AG09319 (cell line): ENCODE data around the gene NPY2R.

Experiments used
- DNase-seq: peaks from one replicate; pipeline ENCODE4 v3.0.0-alpha.2; 2010; ENCODE audit warnings: low read depth; ENCODE audit errors: extremely low read depth
- TF ChIP-seq, protein P1 (sequence below): IDR thresholded peaks from 2 replicates; pipeline ENCODE4 v1.5.1; 2011; ENCODE audit warnings: low read depth, mild to moderate bottlenecking, inconsistent platforms, low read length, moderate library complexity

Gene NPY2R

DNA sequence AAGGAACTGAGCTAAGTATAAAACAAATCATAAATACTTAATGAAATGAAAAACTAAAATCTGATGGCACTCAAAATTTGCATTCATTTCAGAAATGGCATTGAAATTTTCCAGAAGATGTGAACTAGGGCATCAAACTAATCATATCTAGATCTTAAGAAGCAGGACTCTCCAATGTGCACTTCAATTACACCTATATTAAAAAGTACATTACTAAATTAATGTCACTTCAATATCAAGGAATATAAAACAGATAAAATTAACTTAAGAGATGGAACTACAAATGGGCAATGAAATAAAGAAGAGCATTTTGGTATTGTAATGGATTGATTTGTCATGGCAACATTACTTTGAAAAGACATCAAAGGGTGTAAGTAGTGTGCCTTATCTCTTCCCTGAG, 20.3 kb downstream of the NPY2R start:
- DNase-seq: no peak
- TF ChIP-seq, protein P1, sequence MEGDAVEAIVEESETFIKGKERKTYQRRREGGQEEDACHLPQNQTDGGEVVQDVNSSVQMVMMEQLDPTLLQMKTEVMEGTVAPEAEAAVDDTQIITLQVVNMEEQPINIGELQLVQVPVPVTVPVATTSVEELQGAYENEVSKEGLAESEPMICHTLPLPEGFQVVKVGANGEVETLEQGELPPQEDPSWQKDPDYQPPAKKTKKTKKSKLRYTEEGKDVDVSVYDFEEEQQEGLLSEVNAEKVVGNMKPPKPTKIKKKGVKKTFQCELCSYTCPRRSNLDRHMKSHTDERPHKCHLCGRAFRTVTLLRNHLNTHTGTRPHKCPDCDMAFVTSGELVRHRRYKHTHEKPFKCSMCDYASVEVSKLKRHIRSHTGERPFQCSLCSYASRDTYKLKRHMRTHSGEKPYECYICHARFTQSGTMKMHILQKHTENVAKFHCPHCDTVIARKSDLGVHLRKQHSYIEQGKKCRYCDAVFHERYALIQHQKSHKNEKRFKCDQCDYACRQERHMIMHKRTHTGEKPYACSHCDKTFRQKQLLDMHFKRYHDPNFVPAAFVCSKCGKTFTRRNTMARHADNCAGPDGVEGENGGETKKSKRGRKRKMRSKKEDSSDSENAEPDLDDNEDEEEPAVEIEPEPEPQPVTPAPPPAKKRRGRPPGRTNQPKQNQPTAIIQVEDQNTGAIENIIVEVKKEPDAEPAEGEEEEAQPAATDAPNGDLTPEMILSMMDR: no peak

DNA sequence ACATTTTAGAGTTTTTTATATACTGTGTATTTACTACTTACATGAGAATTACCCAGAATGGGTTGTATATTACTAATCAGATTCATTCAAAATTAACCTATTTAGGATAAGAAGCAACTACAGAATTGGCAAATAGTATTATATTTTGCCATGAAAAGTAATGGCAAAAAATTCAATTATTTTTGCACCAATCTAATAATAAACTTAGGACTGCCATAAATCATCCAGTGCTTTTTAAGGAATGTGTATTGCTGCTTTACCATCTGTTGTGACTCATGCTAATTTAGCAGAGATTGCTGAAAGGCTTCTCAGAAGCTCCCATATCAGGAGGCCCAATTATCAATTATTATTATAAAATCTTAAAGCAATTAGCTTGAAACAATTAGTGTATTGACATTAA, 24.0 kb downstream of the NPY2R start:
- TF ChIP-seq, protein P1: no peak
- no peak for DNase-seq

DNA sequence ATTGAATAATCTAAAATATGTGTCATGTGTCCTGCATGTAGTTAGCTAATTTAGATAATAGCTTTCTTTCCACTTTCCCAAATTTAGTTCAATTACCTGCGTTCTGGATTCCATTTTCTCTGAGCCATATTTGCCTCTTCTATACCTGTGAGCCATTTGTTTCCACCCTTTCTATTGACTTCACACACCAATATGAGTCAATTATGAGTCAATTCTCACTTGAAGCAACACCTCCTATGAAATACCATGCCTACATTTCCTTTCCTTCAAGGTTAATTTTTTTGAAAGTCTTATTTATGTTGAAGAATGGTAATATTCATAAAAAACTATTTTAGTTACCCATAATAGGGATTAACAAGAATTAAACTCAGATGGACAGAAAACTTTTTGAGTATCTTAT, 25.8 kb downstream of the NPY2R start:
- TF ChIP-seq, protein P1: no peak
- DNase-seq: no peak

DNA sequence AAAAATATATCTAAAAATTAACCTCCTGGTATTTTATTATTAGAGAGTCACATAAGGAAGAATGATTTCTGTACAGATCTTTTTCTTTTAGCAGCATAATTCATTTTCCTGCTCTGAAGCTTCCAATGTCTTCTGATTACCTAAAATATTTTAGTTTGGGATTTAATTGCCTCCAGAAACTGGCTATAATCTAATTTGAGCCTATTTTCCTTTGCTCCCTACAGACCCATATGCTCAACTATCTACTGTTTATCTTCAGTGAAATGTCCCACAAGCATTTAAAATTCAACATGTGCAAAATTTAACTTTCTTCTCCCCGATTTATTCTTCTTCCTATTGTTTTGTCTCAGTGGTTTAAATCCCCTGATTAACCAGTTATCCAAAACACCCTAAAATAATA, 29.1 kb downstream of the NPY2R start:
- TF ChIP-seq, protein P1: no peak
- DNase-seq: no peak

DNA sequence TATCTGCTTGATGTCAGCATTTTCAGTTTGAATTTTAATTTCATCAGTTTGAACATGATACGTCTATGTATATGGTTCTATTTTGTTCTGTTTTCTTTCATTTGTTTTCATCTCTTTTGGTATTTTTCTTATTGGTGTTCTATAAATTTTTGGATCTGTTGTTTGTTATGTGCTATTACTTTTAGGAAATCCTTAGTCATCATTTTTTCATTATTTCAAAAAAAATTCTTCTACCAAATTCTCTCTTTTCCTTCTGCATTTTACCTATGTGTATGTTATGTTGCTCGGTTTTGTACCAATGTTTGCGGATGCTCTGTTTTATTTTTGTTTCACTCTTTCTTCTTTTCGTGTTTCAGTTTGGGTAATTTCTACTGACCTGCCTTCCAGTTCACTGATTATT, 32.8 kb downstream of the NPY2R start:
- TF ChIP-seq, protein P1: no peak
- DNase-seq: no peak

DNA sequence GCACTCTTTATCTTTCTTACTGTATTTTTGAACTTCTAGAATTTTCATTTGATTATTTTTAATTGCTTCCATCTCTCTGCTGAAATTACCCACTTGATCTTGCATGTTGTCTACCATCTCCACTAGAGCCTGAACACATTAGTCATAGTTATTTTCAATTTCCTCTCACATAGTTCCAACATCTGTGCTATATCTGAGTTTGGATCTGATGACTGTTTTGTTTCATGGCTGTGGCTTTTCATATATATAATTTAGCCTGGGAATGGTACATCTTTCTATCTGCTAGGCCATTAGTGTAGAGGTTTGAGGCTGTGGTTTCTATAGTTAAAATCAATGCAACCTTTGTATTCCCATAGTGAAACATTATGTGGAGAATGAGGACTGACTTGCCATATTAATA, 33.2 kb downstream of the NPY2R start:
- TF ChIP-seq, protein P1: no peak
- no peak for DNase-seq

DNA sequence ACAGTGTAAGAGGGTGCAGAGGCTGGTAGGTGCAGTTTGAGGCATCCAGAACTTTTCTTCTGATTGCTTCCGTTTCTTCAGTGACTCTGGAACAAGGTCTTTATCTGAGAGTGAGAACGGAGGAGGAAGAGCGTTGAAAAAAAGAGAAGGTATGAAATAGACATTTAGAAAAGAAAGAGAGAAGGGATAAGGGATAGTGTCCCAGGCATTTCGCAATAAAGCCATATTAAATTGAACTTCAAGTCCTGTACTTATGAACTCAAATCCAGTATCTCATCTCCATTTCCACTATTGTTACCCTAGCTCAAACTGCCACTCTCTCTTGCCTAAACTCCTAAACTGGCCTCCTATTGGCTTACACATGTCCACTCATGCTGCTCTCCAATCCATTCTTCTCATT, 36.7 kb downstream of the NPY2R start:
- no peak for DNase-seq
- TF ChIP-seq, protein P1: no peak
